GM21529 (cell line): Measurements from ENCODE around the gene ACTA2.
A peak's percentile ranks its signal among the peaks of the same experiment; 100 is the strongest.

Experiments
- ATAC-seq: cut with Tn5 transposase; IDR thresholded peaks from one replicate; pipeline ENCODE4 v1.9.1; 2021; ENCODE audit not compliant: unreplicated experiment

ACTA2 gene

DNA sequence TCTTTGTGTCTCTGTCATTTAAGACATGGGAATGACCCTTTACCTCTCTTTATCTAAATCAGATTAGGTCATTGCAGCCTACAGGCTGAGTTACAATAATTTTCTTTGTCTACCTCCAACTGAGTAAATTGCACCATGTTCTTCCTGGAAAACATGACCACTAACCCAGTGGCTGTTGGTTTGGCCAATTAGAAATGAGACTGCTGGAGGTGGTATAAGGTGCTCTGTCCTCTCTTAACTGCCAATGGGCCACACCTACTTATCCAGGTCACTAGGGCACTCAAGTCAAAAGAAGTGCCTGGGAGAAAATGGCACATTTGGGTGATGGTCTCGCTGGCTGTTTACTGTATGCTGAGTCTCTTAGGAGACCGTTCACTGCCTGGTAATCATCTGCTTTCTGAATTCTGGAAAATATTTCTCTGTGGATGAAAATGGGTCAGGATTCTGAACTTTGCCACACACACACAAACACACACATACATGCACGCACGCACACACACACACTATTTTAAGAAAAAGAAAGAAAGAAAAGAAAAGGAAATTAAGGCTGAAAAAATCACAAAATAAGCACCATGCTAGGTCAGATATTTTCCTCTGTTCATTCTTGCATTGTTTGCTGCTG, 56.1 kb downstream of the ACTA2 start:
- ATAC-seq: no peak

DNA sequence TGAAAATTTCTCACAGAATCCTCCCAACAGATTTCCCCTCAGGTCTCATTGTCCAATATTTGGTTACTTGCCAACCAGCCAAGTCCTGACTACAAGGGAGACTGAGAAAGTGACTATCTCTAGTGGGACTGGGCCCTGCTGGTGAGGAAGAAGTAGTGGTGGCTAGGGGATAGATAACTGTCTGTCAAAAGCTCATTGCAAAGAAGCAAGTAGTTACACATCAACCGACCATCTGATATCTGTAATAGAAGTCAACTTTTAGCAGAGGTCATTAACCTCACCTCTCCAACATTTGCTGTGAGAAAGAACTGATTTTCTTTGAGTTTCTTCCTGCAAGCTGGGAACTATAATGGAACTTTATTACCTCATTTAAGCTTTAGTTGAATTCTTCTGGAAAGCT, 57.3 kb downstream of the ACTA2 start:
- ATAC-seq: no peak

DNA sequence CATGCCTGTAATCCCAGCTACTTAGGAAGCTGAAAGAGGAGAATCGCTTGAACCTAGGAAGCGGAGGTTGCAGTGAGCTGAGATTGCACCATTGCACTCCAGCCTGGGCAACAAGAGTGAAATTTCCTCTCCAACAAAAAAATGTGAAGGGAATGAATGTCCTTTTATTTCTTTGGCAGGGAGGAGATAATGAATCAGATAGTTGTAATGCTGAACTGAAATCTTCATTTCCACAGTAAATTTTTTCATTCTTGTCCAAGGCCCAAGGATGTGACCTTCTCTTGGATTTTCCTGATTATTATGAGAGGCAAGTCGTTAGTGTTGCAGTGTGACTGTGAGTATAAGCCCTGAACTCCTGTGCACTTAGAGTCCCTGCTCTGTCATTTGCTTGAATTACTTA, 59.0 kb downstream of the ACTA2 start:
- no peak for ATAC-seq

DNA sequence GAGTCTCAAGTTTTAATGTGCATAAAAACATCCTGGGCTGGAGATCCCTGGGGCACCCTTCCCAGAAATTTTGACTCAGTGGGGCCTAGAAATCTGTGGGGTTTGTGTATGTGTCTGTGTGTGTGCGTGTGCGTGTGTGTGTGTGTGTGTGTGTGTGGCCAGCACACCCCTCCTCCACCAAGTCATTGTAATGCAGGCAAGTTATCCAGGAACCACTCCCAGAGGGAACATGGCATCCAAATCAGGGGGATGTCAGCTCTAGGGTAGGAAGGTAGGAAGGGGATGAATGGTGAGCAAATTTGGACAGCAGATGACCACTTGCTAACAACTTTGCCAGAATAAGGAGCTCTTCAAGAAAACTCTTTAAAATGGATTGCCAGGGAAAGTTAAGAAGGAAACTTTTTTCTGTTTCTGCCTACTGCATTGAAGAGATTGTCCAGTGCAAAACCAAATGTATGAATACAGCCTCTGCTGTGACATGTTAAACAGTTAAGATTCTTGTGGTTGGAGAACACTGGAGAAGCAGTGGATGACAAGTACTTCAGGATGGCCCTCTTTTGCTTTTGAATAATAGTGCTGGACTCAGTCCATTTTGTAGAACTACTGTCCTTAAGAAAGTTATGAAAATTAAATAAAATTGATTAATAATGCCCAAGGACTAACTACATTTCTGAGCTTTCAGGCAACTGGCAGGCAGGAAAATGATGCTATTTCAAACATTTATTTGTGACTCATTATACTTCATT, 60.2 kb downstream of the ACTA2 start:
- no peak for ATAC-seq

DNA sequence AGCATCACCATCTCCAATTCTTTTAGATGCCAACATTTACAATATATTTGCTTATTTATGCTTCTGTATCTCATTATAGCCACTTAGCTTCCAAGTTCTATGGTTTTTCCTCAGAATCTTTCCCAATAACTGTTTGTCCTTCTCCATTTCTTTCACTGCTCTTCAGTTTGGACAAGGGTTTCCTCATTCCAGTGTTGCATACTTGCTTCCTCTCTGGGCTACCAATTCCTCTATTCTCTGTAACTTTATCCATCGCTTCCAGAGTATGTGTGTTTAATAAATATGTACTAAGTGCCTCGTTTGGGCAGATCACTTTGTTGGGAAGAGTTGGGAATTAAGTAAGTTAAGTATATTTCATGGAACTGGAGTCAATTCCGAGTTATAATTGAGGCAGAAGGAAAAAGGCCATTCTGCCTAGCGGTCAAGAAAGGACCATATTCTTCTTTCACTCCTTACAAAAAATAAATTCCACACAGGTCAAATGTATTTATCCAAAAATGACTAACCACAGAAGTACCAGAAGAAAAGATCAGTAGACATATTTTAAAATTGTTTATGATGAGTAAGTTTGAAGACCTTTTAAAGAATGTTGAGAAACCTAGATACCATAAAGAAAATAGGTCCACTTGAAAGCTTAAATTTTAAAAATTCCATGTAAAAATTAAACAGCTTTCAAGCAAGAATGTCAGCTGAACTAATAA, 61.7 kb downstream of the ACTA2 start:
- ATAC-seq: no peak

DNA sequence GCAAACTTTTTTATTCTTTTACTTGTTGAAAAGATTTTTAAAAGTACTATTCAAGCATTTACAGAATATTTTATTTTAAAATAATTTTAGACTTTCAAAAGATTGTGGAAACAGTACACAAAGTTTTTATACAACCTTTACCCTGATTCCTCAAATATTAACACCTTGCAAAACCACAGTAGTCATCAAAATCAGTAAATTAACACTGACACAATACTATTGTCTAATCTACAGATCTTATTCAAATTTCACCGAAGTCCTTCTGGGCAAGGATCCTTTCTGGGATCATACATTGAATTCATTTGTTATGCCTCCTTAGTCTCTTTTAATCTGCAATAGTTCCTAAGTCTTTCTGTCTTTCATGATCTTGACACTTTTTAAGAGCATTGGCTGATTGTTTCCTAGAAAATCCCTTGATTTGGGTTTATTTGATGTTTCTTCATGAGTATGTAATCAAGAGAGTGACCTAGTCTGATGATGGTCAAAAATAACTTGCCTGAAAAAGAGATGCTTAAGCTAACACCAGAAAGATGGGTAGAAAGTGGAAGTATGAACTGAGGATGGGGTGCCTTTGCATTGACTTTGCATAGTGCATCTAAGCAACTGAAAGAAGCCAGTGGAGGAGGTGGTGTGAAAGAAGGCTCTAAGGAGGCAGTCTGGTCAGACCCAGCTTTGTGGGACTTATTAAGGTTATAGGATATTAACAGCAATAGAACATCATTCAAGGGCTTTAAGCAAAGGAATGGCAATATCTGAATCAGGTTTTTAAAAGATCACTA, 62.8 kb downstream of the ACTA2 start:
- peak; percentile 69 for ATAC-seq

DNA sequence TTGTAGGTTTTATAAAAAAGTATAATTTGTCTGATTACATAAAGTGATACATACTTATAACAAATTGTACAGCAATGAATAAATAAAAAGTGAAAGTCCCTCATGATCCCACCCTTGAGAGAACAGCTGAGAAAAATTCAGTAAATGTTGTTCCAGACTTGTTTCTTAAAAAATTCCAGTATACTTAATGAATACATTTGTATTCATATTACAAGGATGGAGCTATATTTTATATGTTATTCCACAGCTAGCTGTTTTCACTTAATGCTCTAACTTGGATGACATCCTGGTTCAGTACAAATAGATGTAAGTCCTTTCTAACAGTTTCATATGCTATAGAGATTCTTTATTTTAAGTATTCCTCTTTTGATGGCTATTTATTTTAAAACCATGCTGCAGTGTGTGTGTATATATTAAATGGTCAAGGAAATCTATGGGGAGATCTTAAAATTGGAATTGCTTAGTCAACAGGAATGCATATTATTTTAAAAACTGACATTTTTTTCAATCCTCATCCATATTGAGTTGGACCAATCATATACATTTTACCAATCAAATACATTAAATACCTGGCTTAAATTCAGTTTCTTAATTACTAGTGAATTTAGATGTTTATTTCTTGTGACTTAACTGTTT, 63.6 kb downstream of the ACTA2 start:
- no peak for ATAC-seq

DNA sequence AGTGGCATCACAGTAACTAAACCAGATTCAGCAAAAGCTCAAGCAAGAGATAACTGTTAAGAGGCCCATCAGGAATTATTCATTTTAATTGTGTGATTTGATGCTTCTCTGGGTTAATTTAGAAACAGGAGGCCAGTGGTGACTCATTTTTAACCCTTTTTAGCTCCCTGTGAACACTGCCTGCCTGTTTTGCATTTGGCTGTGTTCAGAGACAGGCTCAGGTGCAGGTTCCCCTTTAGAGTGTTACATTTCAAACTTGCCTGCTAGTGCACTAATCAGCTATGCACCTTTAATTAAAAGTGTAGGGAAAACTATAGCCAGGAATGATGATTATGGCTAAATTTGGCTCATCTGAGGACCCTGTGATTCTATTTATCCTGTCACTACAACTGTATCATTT, 66.0 kb downstream of the ACTA2 start:
- peak; percentile 59 for ATAC-seq
